ENCODE measurements around the gene POMGNT2. TPM values are rescaled to one million over a fixed set of nuclear protein-coding genes. Genes with fewer than 3 reads are reported as not detected.

Gene POMGNT2
- total and polyA plus RNA-seq, 4 donors: 2.8 to 12.0 (median 8.6) TPM

GRCh38 chr3:43106293-43106628 lies 382 bp upstream of the POMGNT2 start:
- ATAC-seq (ENCODE audit: low FRiP score): no peak
- Histone ChIP-seq H3K9me3 (ENCODE audit: control insufficient read depth, low read length) (no peaks in the 10 kb centered on the region), H3K4me3 (ENCODE audit: low read length in 2 of 2) (peak overlapping the region; percentile 21 to 87), H3K27ac (ENCODE audit: low read depth in 1 of 2, low read length in 2 of 2) (no peak overlapping the region), H3K36me3 (ENCODE audit: control insufficient read depth in 1 of 2, insufficient read depth in 2 of 2, low read length in 1 of 2) (no peaks in the 10 kb centered on the region), H3K27me3 (ENCODE audit: control insufficient read depth in 1 of 2, insufficient read depth in 2 of 2, low read length in 1 of 2) (no peaks in the 10 kb centered on the region), H3K4me1 (ENCODE audit: control insufficient read depth in 1 of 2, insufficient read depth in 2 of 2, low read length in 2 of 2) (no peaks in the 10 kb centered on the region)
- intact Hi-C loops (cut with DNase I): loop anchor here in 1 of 2 donors (5.0 to 10.0 kb wide), 3 partner anchors 141 to 331 kb away; partner anchors contain the start of genes CCDC13 and SNRK
- WGBS, 2 donors: 10 to 11% methylated on average over 6 of the region's 6 CpGs
- no peak for DNase-seq

GRCh38 chr3:43104660-43105595 lies 951 bp downstream of the POMGNT2 start:
- H3K36me3 ChIP-seq (ENCODE audit: control insufficient read depth in 1 of 2, insufficient read depth in 2 of 2, low read length in 1 of 2): no peaks in the 10 kb centered on the region
- DNase-seq (peak in 1 of 2 donors; percentile 80), ATAC-seq (ENCODE audit: low FRiP score) (peak; percentile 50)
- WGBS, 2 donors: 55 to 60% methylated on average over 32 to 33 of the region's 33 CpGs
- peak overlapping the region; percentile 66 to 87 for H3K4me3 ChIP-seq (ENCODE audit: low read length in 2 of 2)
- no peak overlapping the region for H3K27ac ChIP-seq (ENCODE audit: low read depth in 1 of 2, low read length in 2 of 2)
- intact Hi-C loops (cut with DNase I): loop anchor here in 1 of 2 donors (5.0 to 10.0 kb wide), 3 partner anchors 140 to 330 kb away; partner anchors contain the start of genes CCDC13 and SNRK
- H3K4me1 ChIP-seq (ENCODE audit: control insufficient read depth in 1 of 2, insufficient read depth in 2 of 2, low read length in 2 of 2): no peaks in the 10 kb centered on the region
- no peaks in the 10 kb centered on the region for H3K27me3 ChIP-seq (ENCODE audit: control insufficient read depth in 1 of 2, insufficient read depth in 2 of 2, low read length in 1 of 2)
- H3K9me3 ChIP-seq (ENCODE audit: control insufficient read depth, low read length): no peaks in the 10 kb centered on the region

- Histone ChIP-seq H3K4me1 (ENCODE audit: control insufficient read depth in 1 of 2, insufficient read depth in 2 of 2, low read length in 2 of 2) (no peaks in the 10 kb centered on the region), H3K9me3 (ENCODE audit: control insufficient read depth, low read length) (no peaks in the 10 kb centered on the region), H3K27ac (ENCODE audit: low read depth in 1 of 2, low read length in 2 of 2) (no peak overlapping the region), H3K4me3 (ENCODE audit: low read length in 2 of 2) (no peak overlapping the region), H3K36me3 (ENCODE audit: control insufficient read depth in 1 of 2, insufficient read depth in 2 of 2, low read length in 1 of 2) (no peaks in the 10 kb centered on the region), H3K27me3 (ENCODE audit: control insufficient read depth in 1 of 2, insufficient read depth in 2 of 2, low read length in 1 of 2) (no peaks in the 10 kb centered on the region)
- DNase-seq (no peak), ATAC-seq (ENCODE audit: low FRiP score) (no peak)
- 79 to 82% methylated on average over 3 of the region's 3 CpGs for WGBS, 2 donors
- intact Hi-C loops (cut with DNase I): loop anchor here in 1 of 2 donors (10.0 kb wide), 2 partner anchors 139 to 329 kb away; partner anchors contain the start of gene CCDC13
These were observed 1.8 kb downstream of the POMGNT2 start for GRCh38 chr3:43104039-43104438.

GRCh38 chr3:43102773-43103480 lies 3.0 kb downstream of the POMGNT2 start:
- Histone ChIP-seq H3K4me3 (ENCODE audit: low read length in 2 of 2) (no peak overlapping the region), H3K4me1 (ENCODE audit: control insufficient read depth in 1 of 2, insufficient read depth in 2 of 2, low read length in 2 of 2) (no peaks in the 10 kb centered on the region), H3K36me3 (ENCODE audit: control insufficient read depth in 1 of 2, insufficient read depth in 2 of 2, low read length in 1 of 2) (no peaks in the 10 kb centered on the region), H3K9me3 (ENCODE audit: control insufficient read depth, low read length) (no peaks in the 10 kb centered on the region), H3K27ac (ENCODE audit: low read depth in 1 of 2, low read length in 2 of 2) (no peak overlapping the region), H3K27me3 (ENCODE audit: control insufficient read depth in 1 of 2, insufficient read depth in 2 of 2, low read length in 1 of 2) (no peaks in the 10 kb centered on the region)
- WGBS, 2 donors: 56 to 59% methylated on average over 2 of the region's 2 CpGs
- intact Hi-C loops (cut with DNase I): loop anchor here in 1 of 2 donors (10.0 kb wide), 2 partner anchors 138 to 328 kb away; partner anchors contain the start of gene CCDC13
- ATAC-seq (ENCODE audit: low FRiP score) (no peak), DNase-seq (no peak)

GRCh38 chr3:43098761-43099160 lies 7.1 kb downstream of the POMGNT2 start:
- H3K36me3 ChIP-seq (ENCODE audit: control insufficient read depth in 1 of 2, insufficient read depth in 2 of 2, low read length in 1 of 2): no peaks in the 10 kb centered on the region
- 94% methylated on average over 8 of the region's 8 CpGs for whole genome bisulfite sequencing, 2 donors
- no peaks in the 10 kb centered on the region for H3K27me3 ChIP-seq (ENCODE audit: control insufficient read depth in 1 of 2, insufficient read depth in 2 of 2, low read length in 1 of 2)

GRCh38 chr3:43097400-43098080 lies 8.3 kb downstream of the POMGNT2 start:
- no peak for ATAC-seq (ENCODE audit: low FRiP score)
- no peak overlapping the region for H3K27ac ChIP-seq (ENCODE audit: low read depth in 1 of 2, low read length in 2 of 2)

More at GRCh38 chr3:43098761-43099160, 7.1 kb downstream of the POMGNT2 start:
- DNase-seq: no peak
- no peaks in the 10 kb centered on the region for H3K9me3 ChIP-seq (ENCODE audit: control insufficient read depth, low read length)
- H3K27ac ChIP-seq (ENCODE audit: low read depth in 1 of 2, low read length in 2 of 2): no peak overlapping the region
- intact Hi-C loops (cut with DNase I): no loop called here
- ATAC-seq (ENCODE audit: low FRiP score): no peak
- H3K4me1 ChIP-seq (ENCODE audit: control insufficient read depth in 1 of 2, insufficient read depth in 2 of 2, low read length in 2 of 2): no peaks in the 10 kb centered on the region
- no peak overlapping the region for H3K4me3 ChIP-seq (ENCODE audit: low read length in 2 of 2)

GRCh38 chr3:43096761-43097160 lies 9.1 kb downstream of the POMGNT2 start:
- Histone ChIP-seq H3K4me3 (ENCODE audit: low read length in 2 of 2) (no peak overlapping the region), H3K27ac (ENCODE audit: low read depth in 1 of 2, low read length in 2 of 2) (no peak overlapping the region), H3K4me1 (ENCODE audit: control insufficient read depth in 1 of 2, insufficient read depth in 2 of 2, low read length in 2 of 2) (no peaks in the 10 kb centered on the region), H3K9me3 (ENCODE audit: control insufficient read depth, low read length) (no peaks in the 10 kb centered on the region), H3K36me3 (ENCODE audit: control insufficient read depth in 1 of 2, insufficient read depth in 2 of 2, low read length in 1 of 2) (no peaks in the 10 kb centered on the region), H3K27me3 (ENCODE audit: control insufficient read depth in 1 of 2, insufficient read depth in 2 of 2, low read length in 1 of 2) (no peaks in the 10 kb centered on the region)
- 82 to 87% methylated on average over 3 of the region's 3 CpGs for WGBS, 2 donors
- no peak for DNase-seq
- no peak for ATAC-seq (ENCODE audit: low FRiP score)
- intact Hi-C loops (cut with DNase I): no loop called here

More at GRCh38 chr3:43097400-43098080, 8.3 kb downstream of the POMGNT2 start:
- H3K4me1 ChIP-seq (ENCODE audit: control insufficient read depth in 1 of 2, insufficient read depth in 2 of 2, low read length in 2 of 2): no peaks in the 10 kb centered on the region
- intact Hi-C loops (cut with DNase I): no loop called here
- H3K4me3 ChIP-seq (ENCODE audit: low read length in 2 of 2): no peak overlapping the region
- no peak for DNase-seq
- no peaks in the 10 kb centered on the region for H3K9me3 ChIP-seq (ENCODE audit: control insufficient read depth, low read length)
- H3K36me3 ChIP-seq (ENCODE audit: control insufficient read depth in 1 of 2, insufficient read depth in 2 of 2, low read length in 1 of 2): no peaks in the 10 kb centered on the region
- no peaks in the 10 kb centered on the region for H3K27me3 ChIP-seq (ENCODE audit: control insufficient read depth in 1 of 2, insufficient read depth in 2 of 2, low read length in 1 of 2)
- 73 to 74% methylated on average over 5 of the region's 5 CpGs for WGBS, 2 donors

- intact Hi-C loops (cut with DNase I): no loop called here
- Histone ChIP-seq H3K27me3 (ENCODE audit: control insufficient read depth in 1 of 2, insufficient read depth in 2 of 2, low read length in 1 of 2) (no peaks in the 10 kb centered on the region), H3K9me3 (ENCODE audit: control insufficient read depth, low read length) (no peaks in the 10 kb centered on the region), H3K27ac (ENCODE audit: low read depth in 1 of 2, low read length in 2 of 2) (no peak overlapping the region), H3K36me3 (ENCODE audit: control insufficient read depth in 1 of 2, insufficient read depth in 2 of 2, low read length in 1 of 2) (no peaks in the 10 kb centered on the region), H3K4me1 (ENCODE audit: control insufficient read depth in 1 of 2, insufficient read depth in 2 of 2, low read length in 2 of 2) (no peaks in the 10 kb centered on the region), H3K4me3 (ENCODE audit: low read length in 2 of 2) (no peak overlapping the region)
- ATAC-seq (ENCODE audit: low FRiP score) (peak; percentile 6), DNase-seq (no peak)
- WGBS, 2 donors: 98% methylated on average over 5 of the region's 5 CpGs
These were observed 10.5 kb downstream of the POMGNT2 start for GRCh38 chr3:43095370-43095769.
